Sciatic nerve (tissue), 2 donors: ENCODE measurements around the gene USP43. TPM values are rescaled to one million over a fixed set of nuclear protein-coding genes. Genes with fewer than 3 reads are reported as not detected.
"Not testable (repeated sequence)": the region's sequence is repeated elsewhere in the genome, so short reads cannot be mapped to it uniquely, and the experiment has no call there.

ENCODE experiments used
- ATAC-seq: fragments of 200-7000 bp; cut with Tn5 transposase; one replicate; pipeline ENCODE4 v1.9.1; 2020; ENCODE audit warnings: mild to moderate bottlenecking, moderate library complexity
- DNase-seq: peaks from one replicate; pipeline ENCODE4 v3.0.0-alpha.2; 2020; ENCODE audit warnings: low spot score
- intact Hi-C: fragments of 100-400 bp; cut with DNase I; formaldehyde crosslinking; loops from one replicate; pipeline ENCODE4 v1.14.2; 2022
- total RNA-seq: library from RNA; stranded (reverse); fragmentation: NEBNext Ultra II Directional; extraction: Animal tissue kit (Norgen Biotek cat#: 25700); gene quantifications from one replicate; pipeline ENCODE4 v1.2.1, GENCODE V29; 2021
- donor health status: DM: no; HTN: no; CAD: no.
- donor health status: DM: no; HTN: no; CAD: no.

Gene USP43
- total RNA-seq, 1 donor from 2014 or later, result 0.18 TPM

DNA sequence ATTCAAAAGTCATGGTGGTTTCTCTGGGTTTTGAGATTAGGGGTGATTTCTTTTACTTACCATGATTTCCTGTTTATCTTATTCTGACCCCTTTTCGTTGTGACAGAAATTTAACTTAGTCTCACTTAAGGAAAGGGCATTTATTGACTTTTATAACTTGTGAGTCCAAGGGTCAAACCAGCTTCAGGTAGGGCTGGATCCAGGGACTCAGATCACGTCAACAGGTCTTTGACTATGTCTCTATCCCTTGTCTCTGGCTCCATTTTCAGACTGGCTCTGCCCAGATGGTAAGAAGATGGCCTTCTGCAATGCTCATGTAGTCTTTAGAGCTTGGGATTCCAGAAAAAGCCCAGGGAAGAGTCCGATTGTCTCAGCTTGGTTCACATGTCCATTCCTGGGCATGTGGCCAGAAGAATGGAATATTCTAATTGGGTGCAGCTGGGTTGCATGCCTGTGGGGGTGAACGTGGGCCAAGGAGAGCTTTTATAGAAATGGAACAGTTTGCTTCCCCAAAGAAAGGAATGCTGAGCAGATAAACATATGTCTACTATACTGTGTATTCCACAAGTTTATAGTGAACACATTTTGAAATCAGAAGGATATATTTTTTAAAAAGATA is 13.4 kb downstream of the USP43 start:
- no peak for DNase-seq
- no peak for ATAC-seq
- intact Hi-C loops, result no loop called here

DNA sequence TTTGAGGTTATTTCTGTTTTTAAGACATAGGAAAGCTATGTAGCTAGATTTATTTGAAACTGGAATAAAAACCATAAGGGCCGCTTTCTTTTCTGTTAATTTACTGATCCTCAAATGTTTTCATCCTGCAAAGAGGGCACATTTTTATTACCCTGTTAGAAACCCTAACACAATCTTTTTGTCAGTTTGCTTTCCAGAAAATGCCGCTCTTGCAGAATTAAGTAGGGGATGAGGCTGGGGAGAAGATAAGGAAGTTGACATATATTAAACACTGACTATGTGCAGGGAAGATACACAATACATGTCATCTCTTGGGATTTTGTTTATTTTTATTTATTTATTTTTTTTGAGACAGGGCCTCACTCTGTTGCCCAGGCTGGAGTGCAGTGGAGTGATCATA is 15.7 kb downstream of the USP43 start:
- ATAC-seq (no peak), DNase-seq (no peak)
- intact Hi-C loops, result no loop called here

GRCh38 chr17:9663511-9663910 is 18.2 kb downstream of the USP43 start:
- DNase-seq, intact Hi-C loops, ATAC-seq: not testable (repeated sequence)

DNA sequence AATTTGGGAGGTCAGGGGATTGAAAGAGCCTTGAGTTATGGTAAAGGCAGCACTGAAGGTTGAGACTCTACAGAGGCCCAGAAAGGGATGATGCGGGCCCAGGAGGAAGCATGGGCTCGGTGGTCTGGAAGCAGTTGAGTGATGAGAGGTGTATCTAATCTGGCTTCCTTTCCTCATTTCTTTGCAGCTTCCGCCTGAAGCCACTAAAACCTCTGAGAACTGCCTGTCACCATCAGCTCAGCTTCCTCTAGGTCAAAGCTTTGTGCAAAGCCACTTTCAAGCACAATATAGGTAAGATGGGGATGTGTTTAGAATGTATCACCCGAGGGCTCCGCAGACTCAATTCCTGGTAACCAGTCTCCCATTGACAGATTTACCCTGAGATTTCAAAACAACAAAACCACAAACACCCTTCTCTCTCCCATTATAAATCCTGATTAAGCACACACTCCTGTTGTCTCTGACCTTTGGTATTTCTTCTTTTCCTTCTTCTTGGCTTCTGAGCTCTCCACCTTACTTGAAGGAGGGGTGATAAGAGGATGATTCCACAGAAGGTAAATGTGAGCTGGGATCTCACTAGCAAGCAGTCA is 21.2 kb downstream of the USP43 start:
- ATAC-seq, result no peak
- no peak for DNase-seq
- intact Hi-C loops, result no loop called here

- ATAC-seq (no peak), DNase-seq (no peak)
- intact Hi-C loops, result no loop called here
Measured at GRCh38 chr17:9668517-9668916, 23.2 kb downstream of the USP43 start.

DNA sequence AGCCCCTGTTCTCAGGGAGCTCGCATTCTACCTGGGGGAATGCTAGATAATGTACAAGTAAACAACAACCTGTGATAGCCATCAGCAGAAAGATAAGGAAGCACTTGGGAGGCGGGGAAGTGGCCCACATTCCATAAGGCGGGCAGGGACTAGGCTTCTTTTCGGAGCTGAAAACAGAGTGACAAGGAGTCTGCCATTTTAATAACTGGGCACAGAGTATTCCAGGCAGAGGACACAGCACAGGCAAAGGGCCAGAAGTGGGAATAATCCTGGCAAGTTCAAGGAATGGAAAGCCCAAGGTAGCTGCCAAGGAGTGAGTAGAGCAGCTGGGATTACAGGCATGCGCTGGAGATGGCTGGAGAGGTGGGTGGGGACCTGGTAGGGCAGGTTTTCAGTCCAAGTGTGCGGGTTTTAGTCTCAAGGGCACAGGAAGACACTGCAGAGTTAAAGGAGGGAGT is 24.3 kb downstream of the USP43 start:
- intact Hi-C loops, result no loop called here
- DNase-seq (no peak), ATAC-seq (no peak)

- no peak for ATAC-seq
- intact Hi-C loops, result no loop called here
- no peak for DNase-seq
Measured at GRCh38 chr17:9670596-9670995, 25.3 kb downstream of the USP43 start.

GRCh38 chr17:9671559-9671958 is 26.2 kb downstream of the USP43 start:
- DNase-seq, result no peak
- no peak for ATAC-seq
- intact Hi-C loops, result no loop called here

DNA sequence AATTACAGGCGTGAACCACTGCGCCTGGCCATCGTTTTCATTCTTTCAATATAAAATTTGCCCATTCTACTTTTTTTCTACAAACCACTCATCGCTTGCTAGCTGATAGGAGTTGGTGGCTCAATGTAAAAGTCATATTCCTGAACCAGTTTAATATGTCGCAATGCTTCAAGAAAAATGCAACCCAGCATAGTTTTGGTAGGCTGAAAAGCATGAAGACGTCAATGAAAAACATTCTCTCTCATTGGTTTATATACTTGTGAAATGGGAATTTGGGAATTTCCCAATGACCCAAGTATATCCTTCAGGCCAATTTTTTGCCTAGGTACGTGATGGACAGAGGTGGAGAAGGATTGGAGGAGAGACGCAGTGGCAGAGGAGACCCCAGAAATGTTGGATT is 26.9 kb downstream of the USP43 start:
- intact Hi-C loops, result no loop called here
- ATAC-seq, result no peak
- no peak for DNase-seq

GRCh38 chr17:9672691-9673090 is 27.4 kb downstream of the USP43 start:
- ATAC-seq (no peak), DNase-seq (no peak)
- intact Hi-C loops, result no loop called here

- intact Hi-C loops, result no loop called here
- ATAC-seq (no peak), DNase-seq (no peak)
Measured at GRCh38 chr17:9676084-9676483, 30.8 kb downstream of the USP43 start.

DNA sequence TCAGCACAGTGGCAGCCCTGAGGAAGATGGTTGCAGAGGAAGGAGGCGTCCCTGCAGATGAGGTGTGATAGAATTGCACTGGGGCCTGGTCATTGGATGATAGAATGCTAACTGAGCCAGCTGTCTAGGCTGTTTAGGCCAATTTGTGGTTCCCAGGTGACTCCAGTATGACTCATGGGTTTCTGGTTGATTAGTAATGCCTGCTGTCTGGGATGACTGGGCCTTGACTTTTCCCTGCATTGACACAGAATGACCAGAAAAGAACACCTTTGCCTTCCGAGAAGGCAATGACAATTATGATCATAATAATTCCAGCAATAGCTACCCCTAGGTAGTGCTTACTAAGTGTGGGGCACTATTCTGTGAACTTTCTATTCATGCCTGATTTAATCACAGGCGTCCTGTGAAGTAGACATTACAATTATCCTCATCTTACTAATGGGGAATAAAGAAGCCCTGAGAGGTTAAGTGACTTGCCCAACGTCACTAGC is 31.5 kb downstream of the USP43 start:
- ATAC-seq (no peak), DNase-seq (no peak)
- intact Hi-C loops, result no loop called here

DNA sequence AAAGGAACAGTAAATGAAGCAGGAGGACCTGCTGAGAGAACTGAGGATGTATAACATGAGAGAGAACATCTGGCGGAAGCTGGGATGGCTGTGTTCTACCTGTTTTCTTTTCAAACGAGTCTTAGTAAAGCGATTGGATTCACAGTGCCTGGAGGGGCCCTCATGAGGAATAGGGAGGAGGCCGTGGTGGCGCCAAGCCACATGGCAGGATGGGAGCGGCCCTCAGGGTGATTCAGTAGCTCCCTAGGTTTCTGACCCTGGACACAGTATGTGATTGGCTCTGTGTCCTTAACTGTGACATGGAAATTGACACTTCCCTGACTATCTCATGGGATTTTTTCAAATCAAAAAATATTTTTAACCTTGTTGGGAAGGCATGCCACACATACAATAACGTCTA is 32.1 kb downstream of the USP43 start:
- intact Hi-C loops, result no loop called here

DNA sequence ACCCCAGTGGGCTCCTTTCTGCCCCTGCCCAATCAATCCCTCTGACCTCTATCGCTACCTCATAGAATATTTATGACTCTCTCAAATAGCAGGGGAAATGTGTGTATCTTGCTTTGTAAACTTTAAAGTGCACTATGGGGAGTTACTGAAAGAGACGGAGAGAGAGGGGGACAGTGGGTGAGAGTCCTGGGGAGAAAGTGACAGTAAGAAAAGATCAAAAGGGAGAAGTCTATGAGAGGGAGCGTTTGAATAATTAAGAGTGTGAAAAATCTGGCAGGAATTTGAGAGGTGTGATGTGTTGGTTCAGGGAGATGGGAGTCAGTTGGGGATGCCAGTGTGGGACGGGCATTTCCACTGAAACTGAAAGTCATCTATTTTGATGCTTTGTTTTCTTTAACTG is 32.6 kb downstream of the USP43 start:
- no peak for DNase-seq
- intact Hi-C loops, result no loop called here

More for the DNA sequence above, 32.1 kb downstream of the USP43 start:
- no peak for DNase-seq
- no peak for ATAC-seq

GRCh38 chr17:9684955-9685621 is 39.8 kb downstream of the USP43 start:
- ATAC-seq, result no peak
- DNase-seq, result no peak
- intact Hi-C loops, result no loop called here

More for the DNA sequence above, 32.6 kb downstream of the USP43 start:
- no peak for ATAC-seq

GRCh38 chr17:9693755-9694154 is 48.4 kb downstream of the USP43 start:
- intact Hi-C loops, result no loop called here
- ATAC-seq, result no peak
- no peak for DNase-seq

GRCh38 chr17:9696279-9697044 is 51.1 kb downstream of the USP43 start:
- DNase-seq (no peak), ATAC-seq (no peak)
- intact Hi-C loops, result no loop called here

- DNase-seq (no peak), ATAC-seq (no peak)
- intact Hi-C loops, result no loop called here
Measured at GRCh38 chr17:9700136-9700535, 54.8 kb downstream of the USP43 start.

DNA sequence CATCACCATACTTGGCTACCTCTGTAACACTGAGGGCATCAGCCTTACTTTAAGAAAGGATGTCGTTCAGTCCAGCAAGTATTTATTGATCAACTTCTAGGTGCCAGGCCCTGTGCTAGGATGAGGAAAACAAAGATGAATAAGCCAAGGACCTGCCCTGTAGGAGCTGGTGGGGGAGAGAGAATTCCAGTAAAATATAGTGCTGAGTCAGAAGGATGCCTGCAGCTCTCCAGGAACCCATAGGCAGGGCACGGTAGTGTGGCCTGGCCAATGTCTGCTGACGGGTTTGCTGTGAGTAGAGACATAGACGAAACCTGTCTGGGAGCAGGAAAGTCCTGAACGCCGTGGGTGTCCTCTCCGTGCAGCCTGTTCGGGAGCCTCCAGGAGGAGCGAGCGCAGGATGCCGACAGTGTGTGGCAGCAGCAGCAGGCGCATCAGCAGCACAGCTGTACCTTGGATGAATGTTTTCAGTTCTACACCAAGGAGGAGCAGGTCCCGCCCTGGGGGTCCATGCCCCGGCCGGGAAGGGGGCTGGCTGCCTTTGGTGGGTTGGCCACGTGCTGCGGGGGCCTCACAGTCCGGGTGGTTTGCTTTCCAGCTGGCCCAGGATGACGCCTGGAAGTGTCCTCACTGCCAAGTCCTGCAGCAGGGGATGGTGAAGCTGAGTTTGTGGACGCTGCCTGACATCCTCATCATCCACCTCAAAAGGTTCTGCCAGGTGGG is 55.6 kb downstream of the USP43 start:
- DNase-seq (no peak), ATAC-seq (no peak)
- intact Hi-C loops, result no loop called here
